ENCODE results near the gene NPLOC4. TPM values are rescaled to one million over a fixed set of nuclear protein-coding genes. Genes with fewer than 3 reads are reported as not detected.
"Not testable (repeated sequence)": the region's sequence is repeated elsewhere in the genome, so short reads cannot be mapped to it uniquely, and the experiment has no call there.

The NPLOC4 gene
- total RNA-seq, 1 experiment from 2014 or later = 32.4 TPM

GRCh38 chr17:81593105-81593871 lies 43.6 kb downstream of the NPLOC4 start:
- Histone ChIP-seq H3K79me2 (ENCODE audit: low read length) (no peaks in the 10 kb centered on the region), H3K4me2 (ENCODE audit: low read depth, low read length, poor library complexity, severe bottlenecking) (no peak overlapping the region), H3K27me3 (ENCODE audit: low read length) (no peaks in the 10 kb centered on the region), H2AFZ (ENCODE audit: low read length) (no peak overlapping the region), H3K4me1 (ENCODE audit: low read length) (peaks cover 4% of the 10 kb centered on the region), H4K20me1 (ENCODE audit: insufficient read depth, low read depth, low read length) (no peaks in the 10 kb centered on the region), H3K36me3 (ENCODE audit: insufficient read depth, low read length) (peaks cover 38% of the 10 kb centered on the region), H3K9me2 (replicated peaks; ENCODE audit: insufficient read depth, low read length) (no peaks in the 10 kb centered on the region), H3K27ac (ENCODE audit: low read length) (no peak overlapping the region), H3K9me3 (ENCODE audit: low read length) (no peaks in the 10 kb centered on the region), H3K9ac (ENCODE audit: low read length) (no peak overlapping the region), H3K4me3 (ENCODE audit: low read length) (no peak overlapping the region)
- DNase-seq = no peak

GRCh38 chr17:81591971-81592370 lies 44.9 kb downstream of the NPLOC4 start:
- Histone ChIP-seq H3K4me3 (ENCODE audit: low read length) (no peak overlapping the region), H3K36me3 (ENCODE audit: insufficient read depth, low read length) (peaks cover 34% of the 10 kb centered on the region), H3K4me1 (ENCODE audit: low read length) (no peaks in the 10 kb centered on the region), H3K27ac (ENCODE audit: low read length) (no peak overlapping the region), H3K9ac (ENCODE audit: low read length) (no peak overlapping the region), H3K79me2 (ENCODE audit: low read length) (no peaks in the 10 kb centered on the region), H3K9me2 (replicated peaks; ENCODE audit: insufficient read depth, low read length) (no peaks in the 10 kb centered on the region), H2AFZ (ENCODE audit: low read length) (no peak overlapping the region), H4K20me1 (ENCODE audit: insufficient read depth, low read depth, low read length) (no peaks in the 10 kb centered on the region), H3K4me2 (ENCODE audit: low read depth, low read length, poor library complexity, severe bottlenecking) (no peak overlapping the region), H3K9me3 (ENCODE audit: low read length) (no peaks in the 10 kb centered on the region), H3K27me3 (ENCODE audit: low read length) (no peaks in the 10 kb centered on the region)
- DNase-seq = no peak

- no peak overlapping the region for H2AFZ ChIP-seq (ENCODE audit: low read length)
- H3K27me3 ChIP-seq (ENCODE audit: low read length) = no peaks in the 10 kb centered on the region
- no peak overlapping the region for H3K27ac ChIP-seq (ENCODE audit: low read length)
- H3K9me3 ChIP-seq (ENCODE audit: low read length) = no peaks in the 10 kb centered on the region
- peaks cover 22% of the 10 kb centered on the region for H3K36me3 ChIP-seq (ENCODE audit: insufficient read depth, low read length)
- no peak overlapping the region for H3K4me2 ChIP-seq (ENCODE audit: low read depth, low read length, poor library complexity, severe bottlenecking)
- H4K20me1 ChIP-seq (ENCODE audit: insufficient read depth, low read depth, low read length) = no peaks in the 10 kb centered on the region
- H3K4me1 ChIP-seq (ENCODE audit: low read length) = no peaks in the 10 kb centered on the region
- H3K9me2 ChIP-seq (replicated peaks; ENCODE audit: insufficient read depth, low read length) = no peaks in the 10 kb centered on the region
- H3K9ac ChIP-seq (ENCODE audit: low read length) = no peak overlapping the region
- H3K79me2 ChIP-seq (ENCODE audit: low read length) = no peaks in the 10 kb centered on the region
- no peak overlapping the region for H3K4me3 ChIP-seq (ENCODE audit: low read length)
- no peak for DNase-seq
Observed at GRCh38 chr17:81590121-81590520, 46.8 kb downstream of the NPLOC4 start.

GRCh38 chr17:81589612-81590011 lies 47.3 kb downstream of the NPLOC4 start:
- no peaks in the 10 kb centered on the region for H3K4me1 ChIP-seq (ENCODE audit: low read length)
- H4K20me1 ChIP-seq (ENCODE audit: insufficient read depth, low read depth, low read length) = no peaks in the 10 kb centered on the region
- DNase-seq = no peak
- no peak overlapping the region for H3K4me3 ChIP-seq (ENCODE audit: low read length)
- no peak overlapping the region for H3K9ac ChIP-seq (ENCODE audit: low read length)
- no peaks in the 10 kb centered on the region for H3K9me3 ChIP-seq (ENCODE audit: low read length)
- H3K27me3 ChIP-seq (ENCODE audit: low read length) = no peaks in the 10 kb centered on the region
- no peaks in the 10 kb centered on the region for H3K9me2 ChIP-seq (replicated peaks; ENCODE audit: insufficient read depth, low read length)
- no peaks in the 10 kb centered on the region for H3K79me2 ChIP-seq (ENCODE audit: low read length)
- H3K36me3 ChIP-seq (ENCODE audit: insufficient read depth, low read length) = peaks cover 22% of the 10 kb centered on the region
- no peak overlapping the region for H2AFZ ChIP-seq (ENCODE audit: low read length)
- H3K4me2 ChIP-seq (ENCODE audit: low read depth, low read length, poor library complexity, severe bottlenecking) = no peak overlapping the region
- H3K27ac ChIP-seq (ENCODE audit: low read length) = no peak overlapping the region

- Histone ChIP-seq H3K9me2 (replicated peaks; ENCODE audit: insufficient read depth, low read length) (no peaks in the 10 kb centered on the region), H3K27ac (ENCODE audit: low read length) (no peak overlapping the region), H3K4me2 (ENCODE audit: low read depth, low read length, poor library complexity, severe bottlenecking) (no peak overlapping the region), H3K4me3 (ENCODE audit: low read length) (no peak overlapping the region), H3K79me2 (ENCODE audit: low read length) (0 out of 2 replicates have a peak, but pooled peaks cover 3% of the 10 kb centered on the region), H4K20me1 (ENCODE audit: insufficient read depth, low read depth, low read length) (no peaks in the 10 kb centered on the region), H3K9me3 (ENCODE audit: low read length) (no peaks in the 10 kb centered on the region), H3K27me3 (ENCODE audit: low read length) (no peaks in the 10 kb centered on the region), H3K9ac (ENCODE audit: low read length) (no peak overlapping the region), H3K36me3 (ENCODE audit: insufficient read depth, low read length) (peaks cover 23% of the 10 kb centered on the region), H3K4me1 (ENCODE audit: low read length) (no peaks in the 10 kb centered on the region), H2AFZ (ENCODE audit: low read length) (no peak overlapping the region)
- DNase-seq = no peak
Observed at GRCh38 chr17:81586096-81586495, 50.8 kb downstream of the NPLOC4 start.

GRCh38 chr17:81584771-81585170 lies 52.1 kb downstream of the NPLOC4 start:
- not testable (repeated sequence) for H4K20me1 ChIP-seq (ENCODE audit: insufficient read depth, low read depth, low read length); H3K9me3 ChIP-seq (ENCODE audit: low read length); H3K4me2 ChIP-seq (ENCODE audit: low read depth, low read length, poor library complexity, severe bottlenecking); H3K4me1 ChIP-seq (ENCODE audit: low read length); H2AFZ ChIP-seq (ENCODE audit: low read length); H3K79me2 ChIP-seq (ENCODE audit: low read length); H3K27ac ChIP-seq (ENCODE audit: low read length); H3K9ac ChIP-seq (ENCODE audit: low read length); H3K9me2 ChIP-seq (replicated peaks; ENCODE audit: insufficient read depth, low read length); DNase-seq; H3K27me3 ChIP-seq (ENCODE audit: low read length); H3K4me3 ChIP-seq (ENCODE audit: low read length)
- peaks cover 19% of the 10 kb centered on the region for H3K36me3 ChIP-seq (ENCODE audit: insufficient read depth, low read length)

- Histone ChIP-seq H3K79me2 (ENCODE audit: low read length) (0 out of 2 replicates have a peak, but pooled peaks cover 3% of the 10 kb centered on the region), H3K36me3 (ENCODE audit: insufficient read depth, low read length) (peaks cover 15% of the 10 kb centered on the region), H3K9ac (ENCODE audit: low read length) (no peak overlapping the region), H4K20me1 (ENCODE audit: insufficient read depth, low read depth, low read length) (0 out of 2 replicates have a peak, but pooled peaks cover 3% of the 10 kb centered on the region), H3K4me2 (ENCODE audit: low read depth, low read length, poor library complexity, severe bottlenecking) (no peak overlapping the region), H3K27me3 (ENCODE audit: low read length) (no peaks in the 10 kb centered on the region), H3K9me3 (ENCODE audit: low read length) (no peaks in the 10 kb centered on the region), H2AFZ (ENCODE audit: low read length) (no peak overlapping the region), H3K4me3 (ENCODE audit: low read length) (no peak overlapping the region), H3K27ac (ENCODE audit: low read length) (no peak overlapping the region), H3K4me1 (ENCODE audit: low read length) (no peaks in the 10 kb centered on the region), H3K9me2 (replicated peaks; ENCODE audit: insufficient read depth, low read length) (no peaks in the 10 kb centered on the region)
- no peak for DNase-seq
Observed at GRCh38 chr17:81583589-81584342, 53.1 kb downstream of the NPLOC4 start.

GRCh38 chr17:81582749-81583148 lies 54.2 kb downstream of the NPLOC4 start:
- Histone ChIP-seq H4K20me1 (ENCODE audit: insufficient read depth, low read depth, low read length) (0 out of 2 replicates have a peak, but pooled peaks cover 5% of the 10 kb centered on the region), H3K36me3 (ENCODE audit: insufficient read depth, low read length) (peaks cover 9% of the 10 kb centered on the region; the same call in 1 of the 2 replicates), H3K9me2 (replicated peaks; ENCODE audit: insufficient read depth, low read length) (no peaks in the 10 kb centered on the region), H3K9ac (ENCODE audit: low read length) (no peak overlapping the region), H3K4me2 (ENCODE audit: low read depth, low read length, poor library complexity, severe bottlenecking) (no peak overlapping the region), H3K9me3 (ENCODE audit: low read length) (no peaks in the 10 kb centered on the region), H3K27me3 (ENCODE audit: low read length) (no peaks in the 10 kb centered on the region), H3K4me1 (ENCODE audit: low read length) (no peaks in the 10 kb centered on the region), H3K4me3 (ENCODE audit: low read length) (no peak overlapping the region), H2AFZ (ENCODE audit: low read length) (no peak overlapping the region), H3K27ac (ENCODE audit: low read length) (no peak overlapping the region), H3K79me2 (ENCODE audit: low read length) (0 out of 2 replicates have a peak, but pooled peaks cover 3% of the 10 kb centered on the region)
- DNase-seq = no peak
